Measurements from ENCODE around the gene NAPSA. TPM values are rescaled to one million over a fixed set of nuclear protein-coding genes. Genes with fewer than 3 reads are reported as not detected.
A peak's percentile ranks its signal among the peaks of the same experiment; 100 is the strongest.
"Not testable (repeated sequence)": the region's sequence is repeated elsewhere in the genome, so short reads cannot be mapped to it uniquely, and the experiment has no call there.

The NAPSA gene
- total RNA-seq, 4 donors from 2014 or later, result 1.7 to 3.7 (median 3.5) TPM; not detected in 1

GRCh38 chr19:50330365-50331078, 34.9 kb downstream of the NAPSA start:
- Histone ChIP-seq H3K27ac (no peak overlapping the region), H3K27me3 (peaks cover 83% of the 10 kb centered on the region), H3K36me3 (no peaks in the 10 kb centered on the region), H3K4me3 (peak overlapping the region; percentile 34), H3K4me1 (peaks cover 71% of the 10 kb centered on the region), H3K9me3 (no peaks in the 10 kb centered on the region)
- no peak for DNase-seq (ENCODE audit: low spot score in 2 of 2)
- no peak for TF ChIP-seq POLR2A (IDR thresholded peaks at IDR 0.05)
- no peak for TF ChIP-seq CTCF (IDR thresholded peaks at IDR 0.05)
- no peak for TF ChIP-seq POLR2AphosphoS5 (IDR thresholded peaks at IDR 0.05)
- no peak for TF ChIP-seq EP300 (IDR thresholded peaks at IDR 0.05)
- 4% methylated on average over 37 of the region's 48 CpGs for WGBS

GRCh38 chr19:50329926-50330294, 35.5 kb downstream of the NAPSA start:
- H3K27me3 ChIP-seq, result peaks cover 81% of the 10 kb centered on the region
- peak overlapping the region; percentile 34 for H3K4me3 ChIP-seq
- H3K4me1 ChIP-seq, result peaks cover 75% of the 10 kb centered on the region
- not testable (repeated sequence) for DNase-seq (ENCODE audit: low spot score in 2 of 2); H3K36me3 ChIP-seq; H3K9me3 ChIP-seq; H3K27ac ChIP-seq
- 22% methylated on average over 18 of the region's 18 CpGs for WGBS

- no peaks in the 10 kb centered on the region for H3K36me3 ChIP-seq
- peak within 1 kb of the TSS; percentile 43 for H3K4me3 ChIP-seq
- TF ChIP-seq POLR2A (IDR thresholded peaks at IDR 0.05), result no peak
- no peak for TF ChIP-seq POLR2AphosphoS5 (IDR thresholded peaks at IDR 0.05)
- TF ChIP-seq EP300 (IDR thresholded peaks at IDR 0.05), result no peak
- no peak for TF ChIP-seq CTCF (IDR thresholded peaks at IDR 0.05)
- H3K9me3 ChIP-seq, result no peaks in the 10 kb centered on the region
- WGBS, result 2% methylated on average over 43 of the region's 43 CpGs
- DNase-seq (ENCODE audit: low spot score in 2 of 2), result peak; percentile 99
- H3K27ac ChIP-seq, result no peak within 1 kb of the TSS
- H3K27me3 ChIP-seq, result peaks cover 76% of the 10 kb centered on the region
- peaks cover 81% of the 10 kb centered on the region for H3K4me1 ChIP-seq
Observed at GRCh38 chr19:50329146-50329925, 36.1 kb downstream of the NAPSA start, which contains the start of gene KCNC3. TSS of gene KCNC3 (minus strand) at chr19:50329377. CDS start at chr19:50329082, 295 bp downstream.

GRCh38 chr19:50328873-50329145, 36.6 kb downstream of the NAPSA start:
- peaks cover 72% of the 10 kb centered on the region for H3K27me3 ChIP-seq
- TF ChIP-seq EP300 (IDR thresholded peaks at IDR 0.05), result no peak
- TF ChIP-seq CTCF (IDR thresholded peaks at IDR 0.05), result peak in 1 of 2 donors; percentile 20
- no peak for TF ChIP-seq POLR2A (IDR thresholded peaks at IDR 0.05)
- TF ChIP-seq POLR2AphosphoS5 (IDR thresholded peaks at IDR 0.05), result no peak

GRCh38 chr19:50328224-50328872, 37.1 kb downstream of the NAPSA start:
- H3K27me3 ChIP-seq, result peaks cover 69% of the 10 kb centered on the region
- no peak for DNase-seq (ENCODE audit: low spot score in 2 of 2)
- TF ChIP-seq POLR2A (IDR thresholded peaks at IDR 0.05), result no peak
- no peak for TF ChIP-seq EP300 (IDR thresholded peaks at IDR 0.05)
- no peak for TF ChIP-seq POLR2AphosphoS5 (IDR thresholded peaks at IDR 0.05)
- TF ChIP-seq CTCF (IDR thresholded peaks at IDR 0.05), result no peak
- no peaks in the 10 kb centered on the region for H3K36me3 ChIP-seq
- H3K4me1 ChIP-seq, result peaks cover 75% of the 10 kb centered on the region
- H3K27ac ChIP-seq, result no peak overlapping the region
- peak overlapping the region; percentile 43 for H3K4me3 ChIP-seq
- H3K9me3 ChIP-seq, result no peaks in the 10 kb centered on the region
- 1% methylated on average over 42 of the region's 104 CpGs for WGBS

More at GRCh38 chr19:50328873-50329145, 36.6 kb downstream of the NAPSA start:
- WGBS, result 3% methylated on average over 11 of the region's 40 CpGs
- no peak for DNase-seq (ENCODE audit: low spot score in 2 of 2)
- no peaks in the 10 kb centered on the region for H3K9me3 ChIP-seq
- H3K4me1 ChIP-seq, result peaks cover 78% of the 10 kb centered on the region
- peak overlapping the region; percentile 43 for H3K4me3 ChIP-seq
- H3K36me3 ChIP-seq, result no peaks in the 10 kb centered on the region
- no peak overlapping the region for H3K27ac ChIP-seq

Data from suprapubic skin (tissue), 4 donors.